CD4-positive, CD25-positive, alpha-beta regulatory T cell (primary cell): ENCODE results near the gene GPC5. TPM values are rescaled to one million over a fixed set of nuclear protein-coding genes. Genes with fewer than 3 reads are reported as not detected.

Source experiments
- ATAC-seq, 2 donors: fragments of 150-1000 bp; cut with Tn5 transposase; one replicate each; pipeline ENCODE4 v1.10.0; 2021; ENCODE audit warnings: low read depth in 2 of 2, moderate number of reproducible peaks in 2 of 2, moderate library complexity in 1 of 2
- DNase-seq, 3 donors: peaks; one replicate each; pipeline versions ENCODE4 v3.0.0 to v3.0.0-alpha.2; 2012 to 2022; ENCODE audit warnings: mixed read lengths in 1 of 3
- H3K27ac ChIP-seq: one replicate; pipeline ENCODE4 v1.7.0; 2013; ENCODE audit warnings: mild to moderate bottlenecking, low read length; ENCODE audit not compliant: insufficient read depth, poor library complexity, severe bottlenecking
- H3K27me3 ChIP-seq: one replicate; pipeline ENCODE4 v1.7.0; 2013; ENCODE audit warnings: low read length; ENCODE audit not compliant: control insufficient read depth, insufficient read depth
- H3K36me3 ChIP-seq: one replicate; pipeline ENCODE4 v1.7.0; 2013; ENCODE audit warnings: mild to moderate bottlenecking, low read length, moderate library complexity; ENCODE audit not compliant: control insufficient read depth, insufficient read depth
- H3K4me1 ChIP-seq: 2 replicates; pipeline ENCODE4 v1.7.0; 2013; ENCODE audit warnings: mild to moderate bottlenecking, low read length; ENCODE audit not compliant: insufficient read depth, control insufficient read depth, poor library complexity, severe bottlenecking
- H3K4me3 ChIP-seq: one replicate; pipeline ENCODE4 v1.7.0; 2013; ENCODE audit warnings: low read depth, mild to moderate bottlenecking, low read length, moderate library complexity
- H3K9me3 ChIP-seq, 2 experiments: 1 replicate in 1 of 2; 2 replicates in 1 of 2; pipeline ENCODE4 v1.7.0; 2013; ENCODE audit warnings: low read length in 2 of 2, mild to moderate bottlenecking in 1 of 2, moderate library complexity in 1 of 2; ENCODE audit not compliant: control insufficient read depth in 2 of 2
- H3K27ac Mint-ChIP-seq, 3 donors: one replicate each; pipeline ENCODE4 v1.8.0; 2020 to 2022; ENCODE audit warnings: mild to moderate bottlenecking in 3 of 3, mixed read lengths in 3 of 3, moderate library complexity in 2 of 3
- H3K27me3 Mint-ChIP-seq: one replicate; pipeline ENCODE4 v1.8.0; 2022; ENCODE audit warnings: mild to moderate bottlenecking, mixed read lengths
- H3K36me3 Mint-ChIP-seq: one replicate; pipeline ENCODE4 v1.8.0; 2020; ENCODE audit warnings: mixed read lengths
- H3K4me1 Mint-ChIP-seq, 4 donors: one replicate each; pipeline ENCODE4 v1.8.0; 2020 to 2022; ENCODE audit warnings: mixed read lengths in 4 of 4, mild to moderate bottlenecking in 1 of 4
- H3K4me3 Mint-ChIP-seq, 4 donors: one replicate each; pipeline ENCODE4 v1.8.0; 2020 to 2022; ENCODE audit warnings: mild to moderate bottlenecking in 4 of 4, mixed read lengths in 4 of 4, moderate library complexity in 3 of 4
- H3K9me3 Mint-ChIP-seq, 7 donors: one replicate each; pipeline ENCODE4 v1.8.0; 2020 to 2022; ENCODE audit warnings: mixed read lengths in 7 of 7, mild to moderate bottlenecking in 3 of 7, moderate library complexity in 2 of 7
- polyA plus RNA-seq, 4 donors: library from polyadenylated mRNA; unstranded; fragments of 300-500 nt; fragmentation: Illumina TruSeq; gene quantifications; one replicate each; pipeline ENCODE4 v1.2.3, GENCODE V29; 2021
- total RNA-seq: library from RNA; stranded (reverse); gene quantifications from one replicate; pipeline ENCODE4 v1.2.3, GENCODE V29; 2022

GPC5 gene
- total and polyA plus RNA-seq, 5 donors from 2014 or later, result 0.29 to 0.81 (median 0.59) TPM; not detected in 2

DNA sequence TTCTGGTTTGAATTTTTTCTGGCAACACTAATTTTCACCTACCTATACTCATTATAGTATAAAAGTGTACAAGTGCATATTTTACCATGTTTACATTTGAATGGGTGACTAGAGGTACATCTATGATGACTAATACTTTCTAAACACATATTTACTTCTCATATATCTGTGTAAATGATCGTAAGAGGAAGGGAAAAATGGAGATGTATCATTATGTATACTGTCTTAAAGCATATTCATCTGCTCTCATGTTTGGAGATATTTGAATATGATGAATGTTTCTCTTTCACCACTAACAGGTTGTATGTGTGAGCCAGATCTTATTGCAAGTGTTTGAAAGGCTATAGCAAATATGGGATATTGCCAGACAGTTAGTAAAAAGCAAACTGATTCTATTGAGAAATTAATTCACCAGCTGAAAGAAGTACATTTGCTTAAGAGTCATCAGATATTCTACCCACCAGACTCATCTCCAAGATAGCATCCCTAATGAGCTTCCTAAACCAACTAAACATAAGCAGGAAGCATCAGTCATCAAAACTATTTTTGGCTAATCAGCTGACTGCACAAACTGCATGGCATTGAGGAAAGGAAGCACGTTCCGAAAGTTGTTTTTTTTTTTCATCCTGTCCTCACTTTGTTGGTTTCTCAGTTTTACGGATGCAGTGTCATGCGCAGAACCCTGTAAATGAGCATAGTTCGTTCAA, 738.2 kb downstream of the GPC5 start:
- no peak overlapping the region for H3K27ac Mint-ChIP-seq
- H3K27ac ChIP-seq, result no peak overlapping the region
- no peaks in the 10 kb centered on the region for H3K27me3 ChIP-seq
- H3K36me3 Mint-ChIP-seq, result no peaks in the 10 kb centered on the region
- no peak overlapping the region for H3K4me3 Mint-ChIP-seq
- H3K4me1 Mint-ChIP-seq, result no peaks in the 10 kb centered on the region
- H3K27me3 Mint-ChIP-seq, result no peaks in the 10 kb centered on the region
- H3K4me1 ChIP-seq, result no peaks in the 10 kb centered on the region
- H3K9me3 Mint-ChIP-seq, result peaks cover 2 to 15% (median 5%) of the 10 kb centered on the region in 7 donors
- H3K9me3 ChIP-seq, result no peaks in the 10 kb centered on the region
- no peak for DNase-seq
- no peak for ATAC-seq
- H3K36me3 ChIP-seq, result no peaks in the 10 kb centered on the region
- no peak overlapping the region for H3K4me3 ChIP-seq

- ATAC-seq, result no peak
- H3K27ac Mint-ChIP-seq, result no peak overlapping the region
These were observed 739.1 kb downstream of the GPC5 start for GRCh38 chr13:92137520-92137919.

GRCh38 chr13:92143766-92144165, 745.3 kb downstream of the GPC5 start:
- no peak for DNase-seq
- Mint-ChIP-seq H3K27me3 (no peaks in the 10 kb centered on the region), H3K4me1 (no peaks in the 10 kb centered on the region), H3K9me3 (peaks cover 0 to 11% (median 4%) of the 10 kb centered on the region in 7 donors), H3K36me3 (no peaks in the 10 kb centered on the region), H3K4me3 (no peak overlapping the region), H3K27ac (no peak overlapping the region)
- Histone ChIP-seq H3K4me3 (no peak overlapping the region), H3K4me1 (no peaks in the 10 kb centered on the region), H3K27ac (no peak overlapping the region), H3K9me3 (no peaks in the 10 kb centered on the region), H3K36me3 (no peaks in the 10 kb centered on the region), H3K27me3 (no peaks in the 10 kb centered on the region)
- ATAC-seq, result no peak

More at GRCh38 chr13:92137520-92137919, 739.1 kb downstream of the GPC5 start:
- Histone ChIP-seq H3K4me3 (no peak overlapping the region), H3K9me3 (no peaks in the 10 kb centered on the region), H3K36me3 (no peaks in the 10 kb centered on the region), H3K4me1 (no peaks in the 10 kb centered on the region), H3K27me3 (no peaks in the 10 kb centered on the region), H3K27ac (no peak overlapping the region)
- H3K9me3 Mint-ChIP-seq, result peaks cover 3 to 15% (median 5%) of the 10 kb centered on the region in 7 donors
- no peaks in the 10 kb centered on the region for H3K36me3 Mint-ChIP-seq
- DNase-seq, result no peak
- H3K4me1 Mint-ChIP-seq, result no peaks in the 10 kb centered on the region
- H3K27me3 Mint-ChIP-seq, result no peaks in the 10 kb centered on the region
- H3K4me3 Mint-ChIP-seq, result no peak overlapping the region

GRCh38 chr13:92150606-92151005, 752.2 kb downstream of the GPC5 start:
- Mint-ChIP-seq H3K9me3 (peaks cover 0 to 6% (median 0%) of the 10 kb centered on the region in 7 donors), H3K27ac (no peak overlapping the region), H3K27me3 (no peaks in the 10 kb centered on the region), H3K4me1 (no peaks in the 10 kb centered on the region), H3K4me3 (no peak overlapping the region), H3K36me3 (no peaks in the 10 kb centered on the region)
- no peak overlapping the region for H3K27ac ChIP-seq
- no peaks in the 10 kb centered on the region for H3K4me1 ChIP-seq
- DNase-seq (no peak), ATAC-seq (no peak)
- H3K27me3 ChIP-seq, result no peaks in the 10 kb centered on the region
- no peak overlapping the region for H3K4me3 ChIP-seq
- no peaks in the 10 kb centered on the region for H3K36me3 ChIP-seq
- no peaks in the 10 kb centered on the region for H3K9me3 ChIP-seq

GRCh38 chr13:92158346-92158745, 759.9 kb downstream of the GPC5 start:
- Histone ChIP-seq H3K4me3 (no peak overlapping the region), H3K36me3 (no peaks in the 10 kb centered on the region), H3K27me3 (no peaks in the 10 kb centered on the region), H3K9me3 (peaks cover 0 to 2% of the 10 kb centered on the region in 2 experiments), H3K27ac (no peak overlapping the region), H3K4me1 (no peaks in the 10 kb centered on the region)
- no peaks in the 10 kb centered on the region for H3K27me3 Mint-ChIP-seq
- peaks cover 0 to 11% (median 2%) of the 10 kb centered on the region in 7 donors for H3K9me3 Mint-ChIP-seq
- H3K4me3 Mint-ChIP-seq, result no peak overlapping the region
- H3K4me1 Mint-ChIP-seq, result no peaks in the 10 kb centered on the region
- H3K36me3 Mint-ChIP-seq, result no peaks in the 10 kb centered on the region
- H3K27ac Mint-ChIP-seq, result peak overlapping the region in 1 of 3 donors; percentile 81
- DNase-seq (no peak), ATAC-seq (no peak)

GRCh38 chr13:92164822-92165221, 766.4 kb downstream of the GPC5 start:
- H3K27ac ChIP-seq, result no peak overlapping the region
- no peak for DNase-seq
- H3K4me3 Mint-ChIP-seq, result no peak overlapping the region

DNA sequence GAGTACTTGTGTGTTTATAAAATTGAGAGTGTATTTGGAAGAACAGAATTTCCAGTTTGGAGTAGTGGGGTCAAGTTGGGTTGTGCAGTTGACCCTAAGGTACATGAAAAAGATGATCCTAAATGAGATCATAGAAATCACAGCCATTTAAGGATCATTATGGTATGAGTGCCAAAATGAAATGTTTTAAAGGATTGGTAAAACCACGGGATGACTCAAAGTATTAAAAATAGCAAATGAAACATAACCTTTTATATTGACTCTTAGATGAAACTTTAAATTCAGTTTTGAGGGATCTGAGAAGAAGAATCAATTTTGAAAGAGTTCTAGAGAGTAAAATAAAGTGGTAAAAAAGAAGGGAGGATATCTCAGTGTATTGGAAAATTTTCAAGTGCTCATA, 773.8 kb downstream of the GPC5 start:
- Histone ChIP-seq H3K27me3 (no peaks in the 10 kb centered on the region), H3K4me1 (no peaks in the 10 kb centered on the region), H3K9me3 (no peaks in the 10 kb centered on the region), H3K36me3 (no peaks in the 10 kb centered on the region), H3K4me3 (no peak overlapping the region), H3K27ac (no peak overlapping the region)
- no peak for DNase-seq
- no peaks in the 10 kb centered on the region for H3K36me3 Mint-ChIP-seq
- ATAC-seq, result no peak
- peaks cover 0 to 5% (median 0%) of the 10 kb centered on the region in 7 donors for H3K9me3 Mint-ChIP-seq
- no peak overlapping the region for H3K4me3 Mint-ChIP-seq
- H3K27me3 Mint-ChIP-seq, result no peaks in the 10 kb centered on the region
- no peak overlapping the region for H3K27ac Mint-ChIP-seq
- no peaks in the 10 kb centered on the region for H3K4me1 Mint-ChIP-seq

More at GRCh38 chr13:92164822-92165221, 766.4 kb downstream of the GPC5 start:
- no peaks in the 10 kb centered on the region for H3K4me1 ChIP-seq
- H3K4me3 ChIP-seq, result no peak overlapping the region
- H3K4me1 Mint-ChIP-seq, result no peaks in the 10 kb centered on the region
- H3K27me3 Mint-ChIP-seq, result peaks cover 4% of the 10 kb centered on the region
- no peaks in the 10 kb centered on the region for H3K36me3 ChIP-seq
- H3K9me3 Mint-ChIP-seq, result peaks cover 0 to 16% (median 2%) of the 10 kb centered on the region in 7 donors
- H3K36me3 Mint-ChIP-seq, result no peaks in the 10 kb centered on the region
- ATAC-seq, result no peak
- no peaks in the 10 kb centered on the region for H3K9me3 ChIP-seq
- no peaks in the 10 kb centered on the region for H3K27me3 ChIP-seq
- H3K27ac Mint-ChIP-seq, result no peak overlapping the region

GRCh38 chr13:92173254-92173653, 774.8 kb downstream of the GPC5 start:
- H3K27ac ChIP-seq, result no peak overlapping the region
- no peaks in the 10 kb centered on the region for H3K4me1 Mint-ChIP-seq
- H3K9me3 ChIP-seq, result no peaks in the 10 kb centered on the region
- H3K27me3 ChIP-seq, result no peaks in the 10 kb centered on the region
- H3K4me3 Mint-ChIP-seq, result no peak overlapping the region
- H3K4me3 ChIP-seq, result no peak overlapping the region
- H3K27ac Mint-ChIP-seq, result no peak overlapping the region
- H3K27me3 Mint-ChIP-seq, result no peaks in the 10 kb centered on the region
- peaks cover 0 to 5% (median 0%) of the 10 kb centered on the region in 7 donors for H3K9me3 Mint-ChIP-seq
- DNase-seq (no peak), ATAC-seq (no peak)
- H3K36me3 Mint-ChIP-seq, result no peaks in the 10 kb centered on the region
- H3K4me1 ChIP-seq, result no peaks in the 10 kb centered on the region
- no peaks in the 10 kb centered on the region for H3K36me3 ChIP-seq
